Breast epithelium (tissue), 4 donors: ENCODE measurements around the gene FIGLA. TPM values are rescaled to one million over a fixed set of nuclear protein-coding genes. Genes with fewer than 3 reads are reported as not detected.

Experiments used
- DNase-seq, 2 donors: peaks; one replicate each; pipeline ENCODE4 v3.0.0-alpha.2; 2019; ENCODE audit warnings: low spot score in 2 of 2
- H3K27ac ChIP-seq, 2 donors: fragments of 200-600 bp; sonication (generic) in 1 of 2; one replicate each; pipeline ENCODE4 v1.5.1; 2016 to 2019; ENCODE audit warnings: mild to moderate bottlenecking in 1 of 2
- H3K27me3 ChIP-seq, 2 donors: fragments of 200-600 bp; sonication (generic) in 1 of 2; one replicate each; pipeline versions ENCODE4 v1.5.1 to v1.6.0; 2017 to 2019; ENCODE audit warnings: control low read depth in 1 of 2, mild to moderate bottlenecking in 1 of 2
- H3K36me3 ChIP-seq: fragments of 200-600 bp; one replicate; pipeline ENCODE4 v1.5.1; 2019
- H3K4me1 ChIP-seq, 2 donors: fragments of 200-600 bp; sonication (generic); one replicate each; pipeline ENCODE4 v1.5.1; 2016 to 2019; ENCODE audit warnings: control low read depth in 1 of 2
- H3K4me3 ChIP-seq, 3 donors: fragments of 200-600 bp; sonication (generic); 1 replicate in 2 of 3; 2 replicates in 1 of 3; pipeline ENCODE4 v1.5.1; 2016 to 2019; ENCODE audit warnings: mild to moderate bottlenecking in 3 of 3, moderate library complexity in 2 of 3
- H3K9me3 ChIP-seq, 2 donors: fragments of 200-600 bp; sonication (generic) in 1 of 2; one replicate each; pipeline ENCODE4 v1.5.1; 2016 to 2019; ENCODE audit warnings: control low read depth in 1 of 2
- CTCF ChIP-seq, 3 donors: fragments of 450-650 bp; IDR thresholded peaks; one replicate each; pipeline ENCODE4 v1.5.1; 2016 to 2017; ENCODE audit warnings: antibody characterized with exemption in 3 of 3, mild to moderate bottlenecking in 3 of 3, moderate library complexity in 3 of 3
- POLR2A ChIP-seq: fragments of 450-650 bp; IDR thresholded peaks from one replicate; pipeline ENCODE4 v1.6.1; 2016; ENCODE audit warnings: antibody characterized with exemption, mild to moderate bottlenecking, moderate library complexity
- POLR2AphosphoS5 ChIP-seq, 3 donors: sonication (generic); formaldehyde crosslinking; IDR thresholded peaks; one replicate each; pipeline ENCODE4 v1.6.1; 2017; ENCODE audit warnings: antibody characterized with exemption in 3 of 3
- intact Hi-C: fragments of 100-400 bp; cut with DNase I; formaldehyde crosslinking; loops from one replicate; pipeline ENCODE4 v1.15.1; 2023; ENCODE audit warnings: low total_unique reads
- total RNA-seq, 3 donors: library from RNA; depleted of rRNA; stranded (reverse); fragments of >200 nt; gene quantifications; one replicate each; pipeline ENCODE4 v1.1.0, GENCODE V29; 2016

FIGLA gene
- total RNA-seq, 3 donors from 2014 or later: not detected

- no peaks in the 10 kb centered on the region for H3K4me1 ChIP-seq
- H3K4me3 ChIP-seq: no peak overlapping the region
- no peaks in the 10 kb centered on the region for H3K36me3 ChIP-seq
- H3K27ac ChIP-seq: no peak overlapping the region
- no peaks in the 10 kb centered on the region for H3K27me3 ChIP-seq
- no peaks in the 10 kb centered on the region for H3K9me3 ChIP-seq
- no peak for TF ChIP-seq POLR2A
- TF ChIP-seq CTCF (IDR thresholded peaks at IDR 0.05): no peak
- no peak for TF ChIP-seq POLR2AphosphoS5 (IDR thresholded peaks at IDR 0.05)
- intact Hi-C loops: no loop called here
- no peak for DNase-seq
Observed at GRCh38 chr2:70834106-70834505, 43.7 kb upstream of the FIGLA start.

GRCh38 chr2:70833246-70833645 lies 42.8 kb upstream of the FIGLA start:
- Histone ChIP-seq H3K27me3 (no peaks in the 10 kb centered on the region), H3K4me1 (no peaks in the 10 kb centered on the region), H3K36me3 (no peaks in the 10 kb centered on the region), H3K27ac (no peak overlapping the region), H3K9me3 (no peaks in the 10 kb centered on the region), H3K4me3 (no peak overlapping the region)
- DNase-seq: no peak
- TF ChIP-seq POLR2AphosphoS5 (IDR thresholded peaks at IDR 0.05) (no peak), CTCF (IDR thresholded peaks at IDR 0.05) (no peak), POLR2A (no peak)
- intact Hi-C loops: no loop called here

GRCh38 chr2:70832386-70832785 lies 41.9 kb upstream of the FIGLA start:
- Histone ChIP-seq H3K27ac (no peak overlapping the region), H3K4me3 (no peak overlapping the region), H3K4me1 (no peaks in the 10 kb centered on the region), H3K36me3 (no peaks in the 10 kb centered on the region), H3K27me3 (no peaks in the 10 kb centered on the region), H3K9me3 (no peaks in the 10 kb centered on the region)
- intact Hi-C loops: no loop called here
- no peak for DNase-seq
- TF ChIP-seq POLR2A (no peak), CTCF (IDR thresholded peaks at IDR 0.05) (no peak)

GRCh38 chr2:70831861-70832260 lies 41.4 kb upstream of the FIGLA start:
- no peak overlapping the region for H3K4me3 ChIP-seq
- no peaks in the 10 kb centered on the region for H3K27me3 ChIP-seq
- no peak overlapping the region for H3K27ac ChIP-seq
- no peak for TF ChIP-seq POLR2AphosphoS5 (IDR thresholded peaks at IDR 0.05)
- no peak for TF ChIP-seq CTCF (IDR thresholded peaks at IDR 0.05)
- TF ChIP-seq POLR2A: no peak
- H3K9me3 ChIP-seq: no peaks in the 10 kb centered on the region
- H3K4me1 ChIP-seq: no peaks in the 10 kb centered on the region
- no peaks in the 10 kb centered on the region for H3K36me3 ChIP-seq
- no peak for DNase-seq
- intact Hi-C loops: no loop called here

GRCh38 chr2:70830366-70830765 lies 39.9 kb upstream of the FIGLA start:
- H3K27me3 ChIP-seq: no peaks in the 10 kb centered on the region
- no peaks in the 10 kb centered on the region for H3K9me3 ChIP-seq
- H3K27ac ChIP-seq: no peak overlapping the region
- intact Hi-C loops: no loop called here
- H3K36me3 ChIP-seq: no peaks in the 10 kb centered on the region
- no peak for DNase-seq
- no peak for TF ChIP-seq POLR2A
- TF ChIP-seq POLR2AphosphoS5 (IDR thresholded peaks at IDR 0.05): no peak
- TF ChIP-seq CTCF (IDR thresholded peaks at IDR 0.05): no peak
- H3K4me1 ChIP-seq: no peaks in the 10 kb centered on the region
- H3K4me3 ChIP-seq: no peak overlapping the region
